Kidney (tissue), 14 donors: ENCODE measurements around the gene B4GALNT1. TPM values are rescaled to one million over a fixed set of nuclear protein-coding genes. Genes with fewer than 3 reads are reported as not detected.

Experiments used
- DNase-seq, 5 donors: peaks; one replicate each; pipeline ENCODE4 v3.0.0-alpha.2; 2013 to 2020
- FAIRE-seq: peaks from 2 replicates; lab custom pipeline; 2012; peaks lifted over from hg19 to GRCh38; lab: Jason Lieb, UNC
- H3K27ac ChIP-seq, 2 donors: one replicate each; pipeline ENCODE4 v1.7.0; 2013; ENCODE audit warnings: low read depth in 2 of 2, low read length in 2 of 2, inconsistent platforms in 1 of 2
- H3K27me3 ChIP-seq: one replicate; pipeline ENCODE4 v1.7.1; 2013; ENCODE audit warnings: low read length, inconsistent platforms; ENCODE audit not compliant: control insufficient read depth, insufficient read depth
- H3K36me3 ChIP-seq, 3 donors: one replicate each; pipeline versions ENCODE4 v1.7.0 to v1.7.1; 2013; ENCODE audit warnings: low read length in 3 of 3, control low read depth in 1 of 3, inconsistent platforms in 1 of 3; ENCODE audit not compliant: insufficient read depth in 3 of 3, control insufficient read depth in 2 of 3
- H3K4me1 ChIP-seq, 3 donors: one replicate each; pipeline versions ENCODE4 v1.7.0 to v1.7.1; 2013; ENCODE audit warnings: low read length in 3 of 3, inconsistent platforms in 1 of 3, low read depth in 1 of 3; ENCODE audit not compliant: control insufficient read depth in 2 of 3, insufficient read depth in 2 of 3
- H3K4me3 ChIP-seq, 3 donors: one replicate each; pipeline versions ENCODE4 v1.7.0 to v1.8.1; 2013; ENCODE audit warnings: low read length in 3 of 3, control low read depth in 1 of 3, inconsistent platforms in 1 of 3
- H3K9ac ChIP-seq, 3 donors: one replicate each; pipeline versions ENCODE4 v1.7.0 to v1.7.1; 2013; ENCODE audit warnings: low read length in 3 of 3, control low read depth in 1 of 3, inconsistent platforms in 1 of 3
- H3K9me3 ChIP-seq, 3 donors: one replicate each; pipeline versions ENCODE4 v1.7.0 to v1.7.1; 2013; ENCODE audit warnings: low read length in 3 of 3, control low read depth in 1 of 3, inconsistent platforms in 1 of 3; ENCODE audit not compliant: control insufficient read depth in 2 of 3, insufficient read depth in 1 of 3
- CTCF ChIP-seq: IDR thresholded peaks from 3 replicates; pipeline ENCODE4 v1.5.1; 2012; ENCODE audit warnings: mild to moderate bottlenecking, moderate library complexity, borderline replicate concordance; ENCODE audit not compliant: insufficient read depth; ENCODE audit errors: extremely low read depth
- intact Hi-C: fragments of 100-400 bp; cut with DNase I; formaldehyde crosslinking; loops from one replicate; pipeline ENCODE4 v1.11.1; 2022
- polyA plus RNA-seq: library from polyadenylated mRNA; stranded (reverse); fragments of 350-450 nt; fragmentation: Illumina TruSeq; extraction: RNeasy Lipid Tissue Mini Kit (QIAGEN cat#74804); gene quantifications from one replicate; pipeline ENCODE4 v1.2.3, GENCODE V29; 2014; ENCODE audit warnings: low read depth, low replicate concordance; ENCODE audit not compliant: insufficient read depth
- total RNA-seq: library from RNA; stranded (reverse); fragmentation: NEBNext Ultra II Directional; extraction: Animal tissue kit (Norgen Biotek cat#: 25700); gene quantifications from one replicate; pipeline ENCODE4 v1.2.1, GENCODE V29; 2021
- donor health status: control.
- donor health status: control.
- donor health status: control.
- donor health status: control.
- donor health status: control.
- donor health status: DM: yes; HTN: yes; CAD: no.
- donor health status: Normal renal cell carcinoma (clear cell type).

The B4GALNT1 gene
- total and polyA plus RNA-seq, 2 donors from 2014 or later, result 1.6 to 2.0 TPM

- Histone ChIP-seq H3K4me3 (no peak overlapping the region), H3K27ac (no peak overlapping the region), H3K9ac (no peak overlapping the region), H3K4me1 (peaks cover 0 to 4% (median 0%) of the 10 kb centered on the region in 3 donors), H3K36me3 (peaks cover 0 to 32% (median 8%) of the 10 kb centered on the region in 3 donors), H3K9me3 (no peaks in the 10 kb centered on the region), H3K27me3 (no peaks in the 10 kb centered on the region)
- TF ChIP-seq CTCF, result no peak
- FAIRE-seq, result no peak
- DNase-seq, result no peak
- intact Hi-C loops, result no loop called here
Measured at GRCh38 chr12:57602544-57602943, 30.5 kb downstream of the B4GALNT1 start.

- no peak overlapping the region for H3K4me3 ChIP-seq
- DNase-seq (no peak), FAIRE-seq (no peak)
- H3K4me1 ChIP-seq, result peaks cover 0 to 4% (median 0%) of the 10 kb centered on the region in 3 donors
- no peak overlapping the region for H3K9ac ChIP-seq
- intact Hi-C loops, result no loop called here
- no peaks in the 10 kb centered on the region for H3K9me3 ChIP-seq
- H3K36me3 ChIP-seq, result peaks cover 0 to 44% (median 15%) of the 10 kb centered on the region in 3 donors
- H3K27ac ChIP-seq, result no peak overlapping the region
- TF ChIP-seq CTCF, result no peak
- H3K27me3 ChIP-seq, result no peaks in the 10 kb centered on the region
Measured at GRCh38 chr12:57600395-57600794, 32.6 kb downstream of the B4GALNT1 start.

GRCh38 chr12:57593187-57593586, 39.8 kb downstream of the B4GALNT1 start:
- DNase-seq, result no peak
- peaks cover 0 to 12% (median 7%) of the 10 kb centered on the region in 3 donors for H3K36me3 ChIP-seq
- peaks cover 0 to 7% (median 0%) of the 10 kb centered on the region in 3 donors for H3K4me1 ChIP-seq
- intact Hi-C loops, result no loop called here
- no peak overlapping the region for H3K27ac ChIP-seq
- no peak for FAIRE-seq
- peak overlapping the region in 1 of 3 donors; percentile 85 for H3K4me3 ChIP-seq
- no peaks in the 10 kb centered on the region for H3K27me3 ChIP-seq
- H3K9me3 ChIP-seq, result no peaks in the 10 kb centered on the region
- no peak overlapping the region for H3K9ac ChIP-seq
- TF ChIP-seq CTCF, result no peak

- peak overlapping the region in 1 of 3 donors; percentile 85 for H3K4me3 ChIP-seq
- no peak overlapping the region for H3K27ac ChIP-seq
- no peaks in the 10 kb centered on the region for H3K27me3 ChIP-seq
- no peak for DNase-seq
- no peaks in the 10 kb centered on the region for H3K9me3 ChIP-seq
- H3K9ac ChIP-seq, result peak overlapping the region in 1 of 3 donors; percentile 13
- intact Hi-C loops, result no loop called here
- H3K4me1 ChIP-seq, result peaks cover 0 to 7% (median 0%) of the 10 kb centered on the region in 3 donors
- no peak for TF ChIP-seq CTCF
- peaks cover 0 to 12% (median 7%) of the 10 kb centered on the region in 3 donors for H3K36me3 ChIP-seq
- FAIRE-seq, result no peak
Measured at GRCh38 chr12:57592551-57593165, 40.3 kb downstream of the B4GALNT1 start.
